NCI-H187 (cell line): ENCODE results near the gene BAHD1.
"Not testable (repeated sequence)": the region's sequence is repeated elsewhere in the genome, so short reads cannot be mapped to it uniquely, and the experiment has no call there.

ENCODE experiments used
- DNase-seq, 2 experiments: peaks; one replicate each; lab custom pipeline; 2025; lab: John Stamatoyannopoulos, UW

Gene BAHD1

GRCh38 chr15:40445421-40445922, 4.7 kb downstream of the BAHD1 start:
- no peak for DNase-seq

DNA sequence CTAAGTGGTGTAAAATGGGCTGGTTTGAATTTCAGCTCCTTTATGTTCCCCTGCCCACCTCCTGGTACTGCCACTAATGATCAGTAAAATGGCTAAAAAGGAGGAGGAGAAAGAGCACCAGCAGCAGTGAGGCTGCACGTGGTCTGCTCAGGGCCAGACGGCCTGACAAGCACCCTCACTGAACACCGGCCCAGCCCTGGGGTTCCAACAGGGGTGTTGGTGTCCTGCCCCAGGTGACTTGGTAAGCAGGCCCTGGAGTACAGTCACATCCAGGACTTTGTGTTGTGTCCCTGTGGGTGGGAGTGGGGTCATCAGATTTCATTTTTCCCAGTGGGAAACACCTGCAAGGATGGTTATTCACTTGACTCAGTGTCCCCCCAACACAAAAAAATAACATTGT, 5.4 kb downstream of the BAHD1 start:
- DNase-seq, result no peak

DNA sequence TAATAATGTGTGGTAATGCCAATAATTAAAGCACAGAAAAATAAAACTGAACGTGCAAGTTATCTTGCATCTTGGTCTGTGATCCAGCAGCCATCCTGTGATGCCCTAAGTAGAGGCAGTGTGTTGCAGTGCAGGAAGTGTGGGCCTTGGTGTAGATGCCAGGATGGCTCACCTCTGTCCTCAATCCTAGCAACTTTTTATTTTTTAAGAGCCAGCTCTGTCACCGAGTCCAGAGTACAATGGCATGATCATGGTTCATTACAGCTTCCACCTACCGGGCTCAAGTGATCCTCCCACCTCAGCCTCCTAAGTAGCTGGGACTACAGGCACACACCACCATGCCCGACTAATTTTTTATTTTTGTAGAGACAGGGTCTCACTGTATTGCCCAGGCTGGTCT, 7.6 kb downstream of the BAHD1 start:
- no peak for DNase-seq

DNA sequence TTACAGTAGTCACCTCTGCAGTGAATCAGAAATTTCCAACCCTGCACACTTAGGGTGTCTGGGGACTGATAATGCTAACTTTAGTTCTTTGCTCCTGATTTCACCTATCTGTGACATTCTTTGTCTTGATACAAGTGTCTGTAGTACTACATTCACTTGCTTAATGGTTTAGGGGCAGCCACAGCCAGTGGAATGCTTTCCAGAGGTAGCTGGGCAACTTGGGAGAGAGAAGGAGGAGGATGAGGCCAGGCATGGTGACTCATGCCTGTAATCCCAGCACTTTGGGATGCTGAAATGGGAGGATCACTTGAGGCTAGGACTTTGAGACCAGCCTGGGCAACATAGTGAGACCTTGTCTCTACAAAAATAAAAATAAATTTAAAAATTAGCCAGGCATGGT, 8.5 kb downstream of the BAHD1 start:
- DNase-seq, result no peak

- DNase-seq, result no peak
Observed at GRCh38 chr15:40450047-40450446, 9.3 kb downstream of the BAHD1 start.

DNA sequence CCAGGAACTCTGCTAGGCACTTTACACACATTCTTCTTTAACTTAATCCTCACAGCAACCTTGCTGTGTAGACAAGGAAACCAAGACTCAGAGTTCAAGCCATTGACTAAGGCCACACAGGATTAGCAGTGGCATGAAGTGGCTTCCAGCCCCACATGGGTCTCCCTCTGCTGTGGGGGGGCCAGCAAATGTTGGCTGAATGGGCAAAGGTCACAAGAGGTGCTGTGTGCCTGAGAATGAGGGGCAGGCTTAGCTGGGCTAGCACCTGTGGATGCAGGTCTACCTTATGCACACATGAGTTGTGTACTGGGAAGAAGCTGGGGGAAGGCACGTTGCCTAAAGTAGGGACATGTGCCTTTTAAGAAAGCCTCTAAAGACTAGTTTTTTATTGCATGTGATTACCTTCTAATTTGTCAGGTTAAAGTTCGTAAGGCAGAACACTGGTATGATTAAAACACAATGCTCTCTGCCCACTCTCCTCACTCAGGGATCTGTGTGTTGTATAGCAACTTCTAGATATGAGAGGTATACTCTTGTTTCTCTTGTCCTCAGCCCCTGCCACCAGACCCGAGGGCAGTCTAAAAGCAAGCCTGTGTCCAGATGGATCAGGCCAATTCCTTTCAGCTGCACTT, 10.9 kb downstream of the BAHD1 start:
- no peak for DNase-seq

DNA sequence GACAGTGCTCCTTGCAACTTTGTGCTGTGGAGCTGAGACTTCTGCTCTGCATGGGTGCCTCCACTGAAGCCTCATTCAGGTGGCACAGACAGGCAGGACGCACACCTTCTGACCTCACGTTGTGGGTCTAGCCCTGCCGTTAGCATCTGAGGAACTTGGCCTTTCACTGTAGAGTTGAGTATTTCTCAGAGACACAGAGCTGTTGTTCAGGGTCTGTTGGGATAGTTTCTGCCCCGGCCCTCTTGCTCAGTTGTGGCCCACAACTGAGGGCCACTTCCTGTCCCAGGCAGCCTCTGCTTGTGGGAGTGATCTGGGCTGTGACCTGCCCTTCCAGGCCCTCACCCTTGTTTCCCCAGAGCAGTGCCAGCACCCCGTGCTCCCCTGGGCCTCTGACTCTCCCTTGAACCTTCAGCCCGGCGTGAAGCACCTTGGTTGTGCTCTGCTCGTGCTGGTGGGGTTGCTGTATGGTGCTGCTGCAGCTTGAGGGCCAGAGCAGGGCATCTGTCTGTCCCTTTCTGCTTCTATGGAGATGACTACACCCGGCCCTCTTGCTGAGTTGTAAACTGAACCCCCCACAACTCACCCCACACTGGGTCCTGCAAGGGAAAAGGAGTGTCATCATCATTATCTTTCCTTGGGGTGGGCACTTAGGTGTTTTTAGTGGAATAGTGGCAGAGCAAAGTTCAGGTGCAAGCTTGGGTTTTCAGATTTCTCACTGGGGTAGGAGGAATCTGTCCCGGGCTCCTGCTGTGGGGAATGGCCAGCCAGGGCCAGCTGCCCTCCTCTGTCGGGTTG, 11.7 kb downstream of the BAHD1 start:
- no peak for DNase-seq

DNA sequence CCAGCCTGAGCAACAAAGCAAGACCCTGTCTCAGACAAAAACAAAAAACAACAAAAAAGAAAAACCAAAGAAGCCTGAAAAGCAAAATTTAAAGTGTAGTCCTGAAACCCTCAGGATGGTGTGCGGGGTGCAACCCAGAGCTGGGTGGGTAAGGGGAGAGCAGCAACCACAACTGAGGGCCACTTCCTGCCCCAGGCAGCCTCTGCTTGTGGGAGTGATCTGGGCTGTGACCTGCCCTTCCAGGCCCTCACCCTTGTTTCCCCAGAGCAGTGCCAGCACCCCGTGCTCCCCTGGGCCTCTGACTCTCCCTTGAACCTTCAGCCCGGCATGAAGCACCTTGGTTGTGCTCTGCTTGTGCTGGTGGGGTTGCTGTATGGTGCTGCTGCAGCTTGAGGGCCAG, 13.2 kb downstream of the BAHD1 start:
- not testable (repeated sequence) for DNase-seq

- DNase-seq, result no peak
Observed at GRCh38 chr15:40454904-40455391, 14.2 kb downstream of the BAHD1 start.

DNA sequence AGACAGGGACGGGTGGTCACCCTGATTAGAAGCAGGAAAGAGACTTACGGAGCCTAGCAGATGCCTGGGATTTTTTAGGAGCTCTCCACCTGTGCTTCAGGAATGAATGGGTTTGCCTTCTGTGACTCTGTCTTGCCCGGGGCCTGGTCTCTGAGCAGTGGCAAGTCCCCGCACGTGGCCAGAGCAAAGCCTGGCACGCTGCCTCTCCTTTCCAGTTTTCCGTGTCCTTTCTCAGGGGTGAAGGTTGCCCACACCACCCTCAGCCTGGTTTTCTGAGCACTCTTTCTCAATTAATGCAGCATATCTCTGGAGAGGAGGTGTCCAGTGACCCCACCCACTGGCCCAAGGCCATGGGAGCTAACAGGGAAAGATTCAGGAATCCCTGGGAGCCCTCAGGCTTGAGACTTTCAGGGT, 15.6 kb downstream of the BAHD1 start:
- DNase-seq, result no peak

DNA sequence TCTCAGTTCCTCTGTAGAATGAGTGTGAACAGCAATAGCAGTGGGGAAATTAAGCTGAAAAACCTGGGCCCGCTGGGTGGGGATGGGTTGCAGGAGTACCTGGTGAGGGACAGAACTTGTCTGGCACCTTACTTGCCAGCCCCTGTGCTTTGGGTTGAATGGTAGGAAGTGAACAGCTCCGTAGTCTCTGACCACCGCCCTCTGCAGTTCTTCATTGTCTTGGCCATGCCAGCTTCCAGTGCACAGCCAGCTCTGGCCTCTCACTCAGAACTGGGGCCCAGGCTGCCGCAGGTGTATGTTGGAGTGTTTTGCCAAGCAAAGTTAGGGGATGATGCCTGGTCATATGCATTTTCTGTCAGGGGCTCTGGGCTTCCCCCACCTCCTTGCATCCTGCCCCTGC, 16.0 kb downstream of the BAHD1 start:
- no peak for DNase-seq

DNA sequence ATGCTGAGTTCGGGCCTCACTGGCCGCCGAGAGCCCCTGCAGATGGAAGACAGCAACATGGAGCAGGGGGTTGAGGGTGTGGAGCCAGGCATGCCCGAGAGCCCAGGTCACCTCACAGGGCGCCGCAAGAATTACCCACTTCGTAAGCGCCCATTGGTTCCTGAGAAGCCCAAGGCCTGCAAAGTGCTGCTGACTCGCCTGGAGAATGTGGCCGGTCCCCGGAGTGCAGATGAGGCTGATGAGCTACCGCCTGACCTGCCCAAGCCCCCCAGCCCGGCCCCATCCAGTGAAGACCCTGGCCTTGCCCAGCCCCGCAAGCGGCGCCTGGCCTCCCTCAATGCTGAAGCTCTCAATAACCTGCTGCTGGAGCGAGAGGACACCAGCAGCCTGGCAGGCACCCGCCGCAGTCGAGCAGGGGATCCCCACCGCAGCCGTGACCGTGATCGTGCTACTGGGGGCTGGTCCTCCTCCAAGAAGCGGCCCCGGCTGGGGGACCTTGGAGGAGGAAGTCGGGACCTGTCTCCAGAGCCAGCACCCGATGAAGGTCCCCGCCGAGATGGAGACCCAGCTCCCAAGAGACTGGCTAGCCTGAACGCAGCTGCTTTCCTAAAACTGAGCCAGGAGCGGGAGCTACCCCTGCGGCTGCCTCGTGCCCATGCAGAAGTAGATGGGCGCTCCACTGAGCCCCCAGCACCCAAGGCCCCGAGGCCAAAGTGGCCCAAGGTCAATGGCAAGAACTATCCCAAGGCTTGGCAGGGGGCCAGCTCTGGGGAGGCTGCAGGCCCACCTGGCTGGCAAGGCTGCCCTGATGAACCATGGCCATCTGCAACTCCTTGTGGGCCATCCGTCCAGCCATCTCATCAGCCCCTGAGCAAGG, 18.0 kb downstream of the BAHD1 start:
- DNase-seq, result no peak

DNA sequence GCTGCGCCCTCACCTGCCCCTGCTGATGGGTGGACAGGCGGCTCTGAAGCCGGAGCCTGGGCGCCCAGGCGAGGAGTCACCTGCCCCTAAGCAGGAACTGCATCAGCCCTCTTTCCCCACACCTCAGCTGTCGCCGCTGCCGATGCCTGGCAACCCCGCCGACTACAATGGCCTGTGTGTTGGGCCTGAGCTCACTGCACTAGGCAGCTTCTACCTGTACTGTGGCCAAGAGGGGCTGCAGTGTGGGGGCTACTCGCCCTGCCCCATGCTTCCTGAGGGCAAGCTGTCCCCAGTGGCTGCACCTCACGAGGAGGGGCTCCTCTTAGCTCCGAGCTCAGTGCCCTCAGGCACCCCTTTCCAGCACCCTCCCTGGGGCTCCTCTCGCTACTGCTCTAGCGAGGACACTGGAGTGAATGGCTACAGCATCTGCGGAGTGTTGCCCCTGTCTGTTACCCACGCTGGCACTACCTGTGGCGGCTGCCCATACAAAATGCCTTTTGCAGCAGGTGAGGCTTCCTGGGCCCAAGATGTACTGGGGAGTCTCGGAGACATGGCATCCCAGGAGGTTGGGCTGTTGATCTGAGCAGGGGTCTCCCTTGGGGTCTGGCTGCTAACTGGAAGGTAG, 18.8 kb downstream of the BAHD1 start:
- DNase-seq, result no peak

- no peak for DNase-seq
Observed at GRCh38 chr15:40460404-40460803, 19.7 kb downstream of the BAHD1 start.

DNA sequence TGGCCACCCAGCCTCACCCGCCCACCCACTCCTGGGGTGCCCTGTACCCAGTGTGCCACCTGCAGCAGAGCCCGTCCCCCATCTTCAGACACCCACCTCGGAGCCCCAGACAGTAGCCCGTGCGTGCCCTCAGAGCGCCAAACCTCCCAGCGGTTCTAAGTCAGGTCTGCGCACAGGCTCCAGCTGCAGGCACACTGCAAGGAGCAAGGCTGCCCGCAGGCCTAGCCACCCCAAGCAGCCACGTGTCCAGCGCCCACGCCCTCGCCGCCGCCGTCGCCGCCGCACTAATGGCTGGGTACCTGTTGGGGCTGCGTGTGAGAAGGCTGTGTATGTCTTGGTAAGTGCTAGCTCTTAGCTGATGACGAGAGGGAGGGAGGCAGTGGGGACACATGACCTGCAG, 21.2 kb downstream of the BAHD1 start:
- no peak for DNase-seq

- DNase-seq, result no peak
Observed at GRCh38 chr15:40463279-40463678, 22.5 kb downstream of the BAHD1 start.

DNA sequence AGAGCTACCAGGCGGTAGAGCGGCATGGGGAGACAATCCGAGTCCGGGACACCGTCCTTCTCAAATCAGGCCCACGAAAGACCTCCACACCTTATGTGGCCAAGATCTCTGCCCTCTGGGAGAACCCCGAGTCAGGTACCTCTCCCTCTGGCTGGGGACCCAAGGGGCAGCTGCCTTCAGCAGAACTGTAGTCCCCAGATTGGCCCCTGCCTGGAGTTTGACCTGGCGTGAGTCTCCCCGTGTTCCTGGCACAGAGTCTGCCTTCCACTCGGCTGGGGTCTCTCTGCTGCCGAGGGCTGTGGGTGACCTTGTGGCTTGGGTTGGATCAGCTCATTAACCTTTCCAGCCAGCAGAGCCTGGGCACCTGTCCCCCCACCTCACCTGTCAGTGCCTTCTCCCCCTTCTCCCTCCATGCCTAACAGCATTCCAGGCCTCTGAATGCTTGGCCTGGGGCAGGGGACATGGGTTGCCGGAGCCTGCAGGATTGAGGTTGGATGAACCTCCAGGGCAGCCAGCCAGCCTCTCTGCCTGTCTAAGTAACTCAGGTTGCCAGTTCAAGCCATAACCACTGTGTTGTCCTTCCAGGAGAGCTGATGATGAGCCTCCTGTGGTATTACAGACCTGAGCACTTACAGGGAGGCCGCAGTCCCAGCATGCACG, 23.3 kb downstream of the BAHD1 start:
- DNase-seq, result no peak

- no peak for DNase-seq
Observed at GRCh38 chr15:40464595-40465185, 23.9 kb downstream of the BAHD1 start.

GRCh38 chr15:40465939-40466338, 25.2 kb downstream of the BAHD1 start:
- DNase-seq, result no peak

DNA sequence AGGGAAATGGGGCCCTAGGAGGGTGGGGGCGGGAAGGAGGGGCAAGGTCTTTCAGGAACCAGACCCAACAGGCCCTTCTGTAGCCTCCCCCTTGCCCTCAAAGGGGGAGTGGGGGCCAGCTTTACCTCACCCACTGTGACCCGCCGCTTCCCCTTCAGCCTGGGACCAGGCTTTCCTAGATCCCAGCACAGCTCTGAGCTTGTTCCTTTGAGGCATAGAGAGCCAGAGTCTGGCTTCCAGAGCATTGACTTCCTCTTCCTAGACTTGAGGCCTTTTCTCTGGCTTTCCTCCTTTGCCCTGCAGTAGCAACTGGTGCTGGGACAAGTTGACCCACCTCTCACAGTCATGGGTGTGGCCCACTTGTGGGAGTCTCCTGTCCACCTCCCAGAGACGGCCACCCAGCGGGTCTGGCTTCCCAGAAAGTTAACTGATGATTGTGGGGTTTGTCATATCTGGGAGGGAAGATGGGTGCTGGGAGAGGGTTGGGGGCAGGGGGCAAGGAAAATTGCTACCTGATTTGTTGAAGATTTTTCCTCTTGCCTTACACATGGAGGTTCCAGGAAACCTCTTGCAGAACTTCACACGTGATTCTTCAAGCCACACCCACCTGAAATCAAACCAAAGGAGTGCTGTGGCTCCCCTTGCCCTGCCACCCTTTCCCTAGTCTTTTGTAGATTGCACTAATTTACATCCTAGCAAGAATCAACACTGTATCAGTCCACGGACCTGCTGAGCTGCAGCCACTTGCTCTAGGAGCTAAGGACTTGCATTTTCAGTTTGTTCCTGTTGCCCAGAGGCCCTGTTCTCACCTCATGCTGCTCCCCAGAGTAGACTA, 25.9 kb downstream of the BAHD1 start:
- no peak for DNase-seq
